ENCODE data around the gene FAM118A. TPM values are rescaled to one million over a fixed set of nuclear protein-coding genes. Genes with fewer than 3 reads are reported as not detected.
"Not testable (repeated sequence)": the region's sequence is repeated elsewhere in the genome, so short reads cannot be mapped to it uniquely, and the experiment has no call there.

Gene FAM118A
- polyA plus RNA-seq, 5 donors, result 26.3 to 77.5 (median 37.6) TPM

DNA sequence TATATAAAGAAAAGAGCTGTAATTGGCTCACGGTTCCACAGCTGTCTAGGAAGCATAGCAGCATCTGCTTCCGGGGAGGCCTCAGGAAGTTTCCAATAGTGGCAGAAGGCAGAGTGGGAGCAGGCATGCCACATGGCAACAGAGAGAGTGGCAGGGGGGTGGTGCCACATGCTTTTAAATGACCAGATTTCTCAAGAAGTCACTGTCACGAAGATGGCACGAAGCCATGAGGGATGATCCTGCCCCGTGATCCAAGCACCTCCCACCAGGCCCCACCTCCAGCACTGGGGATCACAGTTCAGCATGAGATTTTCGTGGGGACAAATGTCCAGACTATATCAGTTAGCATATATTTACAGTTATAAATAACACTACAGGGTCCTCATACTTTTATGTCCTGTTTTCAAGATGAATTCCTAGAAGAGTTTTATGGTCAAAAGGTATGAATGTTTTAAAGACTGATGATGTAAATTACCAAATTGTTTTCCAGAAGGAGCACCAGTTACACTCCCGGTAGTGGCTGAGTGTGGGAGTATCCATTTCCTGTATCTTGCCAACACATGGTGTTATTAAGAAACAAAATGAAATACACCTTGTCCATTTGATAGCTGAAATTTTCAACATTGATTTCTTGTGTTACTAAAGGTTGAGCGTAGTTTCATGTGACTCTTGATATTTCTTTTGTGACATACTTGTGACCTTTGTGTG lies 19.2 kb downstream of the FAM118A start:
- no peak for DNase-seq

GRCh38 chr22:45329530-45329936 lies 19.8 kb downstream of the FAM118A start:
- DNase-seq, result no peak

- no peak for DNase-seq
These were observed 20.8 kb downstream of the FAM118A start for GRCh38 chr22:45330548-45330947.

DNA sequence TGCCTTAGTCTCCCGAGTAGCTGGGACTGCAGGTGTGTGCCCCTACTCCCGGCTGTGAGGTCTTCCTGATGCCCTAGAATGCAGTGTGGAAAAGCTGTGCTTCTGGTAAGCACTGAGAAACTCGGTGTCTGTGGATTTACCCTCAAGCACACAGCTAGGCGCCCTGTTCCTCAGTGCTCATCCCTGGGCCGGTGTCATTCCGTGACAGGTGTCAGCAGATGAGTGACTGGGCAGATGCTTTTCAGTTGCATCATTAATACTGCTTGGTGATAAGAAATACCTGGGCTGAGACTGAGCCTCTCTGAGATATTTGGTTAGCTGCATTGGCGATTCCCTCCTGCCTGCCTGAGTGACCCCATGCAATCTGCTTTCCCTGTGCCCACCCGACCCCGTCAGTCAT lies 21.8 kb downstream of the FAM118A start:
- no peak for DNase-seq

DNA sequence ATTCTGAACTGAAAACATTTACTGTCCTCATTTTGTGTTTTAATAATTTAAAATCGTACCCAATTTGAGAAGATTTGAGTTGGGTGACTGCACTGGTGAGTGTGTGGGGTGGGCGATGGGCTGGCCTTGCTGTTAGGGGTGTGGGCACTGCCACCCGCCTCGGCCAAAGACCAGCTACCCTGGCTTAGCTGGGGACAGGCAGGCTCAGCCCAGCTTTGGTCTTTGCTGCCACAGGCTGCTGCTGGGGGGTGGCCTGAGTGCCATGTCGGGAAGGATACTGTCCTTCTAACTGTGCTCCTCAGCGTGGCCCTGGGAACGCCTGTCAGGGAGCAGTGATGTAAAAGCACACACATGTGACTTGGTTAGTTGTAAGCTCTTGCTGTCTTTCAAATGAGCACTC lies 22.3 kb downstream of the FAM118A start:
- no peak for DNase-seq

GRCh38 chr22:45334068-45334467 lies 24.3 kb downstream of the FAM118A start:
- no peak for DNase-seq

DNA sequence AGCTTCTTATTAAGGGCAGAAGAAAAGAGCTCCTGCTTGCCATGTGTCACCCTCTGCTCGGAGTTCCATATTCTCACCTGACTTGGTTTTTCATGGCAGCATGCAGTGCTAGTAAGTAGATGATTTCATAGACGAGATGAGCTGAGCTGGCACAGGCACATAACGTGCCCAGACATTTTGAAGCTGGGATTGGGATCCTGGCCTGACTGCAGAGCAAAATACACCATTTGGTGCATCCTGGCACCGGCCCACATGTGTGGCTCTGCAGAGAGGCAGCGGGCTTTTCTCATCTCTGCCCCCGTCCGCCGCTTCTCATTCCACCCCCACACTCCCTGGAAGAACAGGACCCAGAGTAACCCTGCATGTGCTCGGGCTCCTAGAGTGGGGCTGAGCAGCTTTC lies 24.8 kb downstream of the FAM118A start:
- no peak for DNase-seq

- no peak for DNase-seq
These were observed 25.5 kb downstream of the FAM118A start for GRCh38 chr22:45335021-45335818.

GRCh38 chr22:45335854-45336522 lies 26.3 kb downstream of the FAM118A start:
- no peak for DNase-seq

- peak; percentile 74 to 88 for DNase-seq
These were observed 27.3 kb downstream of the FAM118A start for GRCh38 chr22:45336971-45337431.

GRCh38 chr22:45337536-45337935 lies 27.8 kb downstream of the FAM118A start:
- DNase-seq, result no peak

- no peak for DNase-seq
These were observed 29.1 kb downstream of the FAM118A start for GRCh38 chr22:45338795-45339194.

DNA sequence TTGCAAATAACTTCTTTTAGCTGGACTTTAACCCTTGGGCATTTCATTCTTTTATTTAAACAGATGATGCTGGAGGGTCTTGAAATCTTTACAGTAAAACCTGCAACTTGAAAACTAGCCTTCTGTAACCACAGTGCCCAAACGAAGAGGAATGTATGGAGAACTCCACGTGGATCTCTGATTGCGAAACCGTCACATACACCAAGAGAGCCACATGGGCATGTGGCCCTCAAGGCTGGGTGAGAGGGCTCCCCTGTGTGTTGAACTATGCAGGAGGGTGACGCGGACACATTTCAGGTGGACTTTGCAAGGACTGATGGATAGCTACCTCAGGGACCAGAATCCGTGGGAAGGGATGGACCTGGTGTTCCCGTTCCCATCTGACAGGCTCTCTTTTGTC lies 30.6 kb downstream of the FAM118A start:
- no peak for DNase-seq

DNA sequence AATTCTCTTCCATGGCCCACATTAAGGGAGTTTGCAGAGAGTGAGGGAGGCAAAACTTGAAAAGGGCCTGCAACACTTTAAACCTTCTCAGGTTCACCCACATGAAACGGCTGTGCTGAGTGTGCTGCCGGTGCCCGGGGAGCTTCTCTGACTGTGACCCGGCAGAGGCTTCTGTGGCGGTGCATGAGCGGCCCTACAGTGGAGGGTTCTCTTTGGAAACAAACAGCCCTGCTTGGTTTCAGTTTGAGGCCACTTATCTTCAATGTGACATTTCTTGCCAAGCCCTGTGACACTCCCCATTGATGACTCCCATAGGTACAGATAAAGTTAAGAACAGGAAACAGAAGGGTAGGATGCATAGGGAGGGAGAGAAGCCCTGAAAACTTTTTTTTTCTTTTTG lies 31.8 kb downstream of the FAM118A start:
- no peak for DNase-seq

GRCh38 chr22:45343143-45343542 lies 33.4 kb downstream of the FAM118A start:
- no peak for DNase-seq

DNA sequence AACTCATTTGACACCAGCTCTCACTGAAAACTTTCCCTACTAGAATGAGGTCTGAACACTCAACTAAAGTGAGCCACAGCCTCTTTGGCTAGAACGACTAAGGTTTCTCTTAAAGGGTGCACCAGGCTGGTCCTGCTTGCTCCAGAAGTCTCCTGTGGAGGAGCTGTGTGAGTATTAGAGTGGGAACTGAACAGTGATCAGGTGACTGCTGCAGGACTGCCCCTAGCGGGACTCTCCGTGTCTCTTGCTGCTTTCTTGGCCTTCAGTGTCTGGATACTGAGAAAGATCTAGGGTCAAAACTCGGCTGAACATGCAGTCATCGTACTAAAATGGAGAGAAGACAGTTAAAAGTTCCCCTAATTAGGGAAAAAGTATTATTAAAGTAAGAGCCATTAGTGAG lies 34.6 kb downstream of the FAM118A start:
- DNase-seq, result no peak

DNA sequence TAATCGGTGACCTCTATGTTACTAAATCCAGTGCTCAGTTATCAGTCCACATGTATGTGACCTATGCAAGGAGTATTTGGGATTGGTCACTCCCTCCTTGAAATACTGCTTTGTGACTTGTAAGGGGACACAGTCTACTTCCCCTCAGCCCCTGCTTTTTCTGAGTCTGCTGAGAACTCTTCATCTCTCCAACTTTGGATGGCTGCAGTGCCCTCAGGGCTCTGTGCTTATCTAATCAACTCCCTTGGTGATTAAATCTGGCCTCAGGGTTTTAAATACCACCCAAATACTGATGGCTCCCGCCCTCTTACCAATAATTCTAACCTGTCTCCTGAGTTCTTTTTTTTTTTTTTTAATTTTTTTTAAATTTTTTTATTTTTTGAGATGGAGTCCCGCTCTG lies 40.2 kb downstream of the FAM118A start:
- DNase-seq, result no peak

DNA sequence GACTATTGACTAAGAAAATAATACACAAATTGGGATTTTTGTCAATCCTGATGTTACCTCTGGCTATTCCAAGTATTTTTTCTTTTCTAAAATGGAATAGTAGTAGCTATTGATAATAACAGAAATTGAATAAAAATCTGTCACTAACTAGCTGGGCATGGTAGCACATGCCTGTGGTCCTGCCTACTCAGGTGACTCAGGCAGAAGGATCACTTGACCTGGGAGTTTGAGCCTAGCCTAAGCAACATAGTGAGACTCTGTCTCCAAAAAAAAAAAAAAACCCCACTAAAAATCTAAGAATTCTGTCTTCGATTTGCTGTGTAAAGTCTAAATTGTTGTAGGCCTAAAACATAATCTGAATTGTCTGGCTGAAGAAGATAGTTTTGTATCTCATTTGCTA lies 42.2 kb downstream of the FAM118A start:
- DNase-seq, result no peak

DNA sequence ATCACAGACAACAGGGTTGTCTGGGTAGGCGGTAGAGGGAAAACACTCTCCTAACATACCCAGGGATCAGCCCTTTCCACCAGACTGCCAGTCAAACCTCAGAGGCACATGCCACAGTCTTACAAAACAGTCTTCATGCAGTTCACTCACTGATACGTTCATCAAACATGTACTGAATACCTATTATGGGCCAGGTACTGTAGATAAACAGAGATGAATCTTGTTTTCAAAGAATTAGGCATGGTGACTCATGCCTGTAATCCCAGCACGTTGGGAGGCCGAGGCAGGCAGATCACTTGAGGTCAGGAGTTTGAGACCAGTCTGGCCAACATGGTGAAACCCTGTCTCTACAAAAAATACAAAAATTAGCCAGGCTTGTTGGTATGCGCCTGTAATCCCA lies 43.0 kb downstream of the FAM118A start:
- not testable (repeated sequence) for DNase-seq

GRCh38 chr22:45353786-45354185 lies 44.1 kb downstream of the FAM118A start:
- DNase-seq, result no peak

DNA sequence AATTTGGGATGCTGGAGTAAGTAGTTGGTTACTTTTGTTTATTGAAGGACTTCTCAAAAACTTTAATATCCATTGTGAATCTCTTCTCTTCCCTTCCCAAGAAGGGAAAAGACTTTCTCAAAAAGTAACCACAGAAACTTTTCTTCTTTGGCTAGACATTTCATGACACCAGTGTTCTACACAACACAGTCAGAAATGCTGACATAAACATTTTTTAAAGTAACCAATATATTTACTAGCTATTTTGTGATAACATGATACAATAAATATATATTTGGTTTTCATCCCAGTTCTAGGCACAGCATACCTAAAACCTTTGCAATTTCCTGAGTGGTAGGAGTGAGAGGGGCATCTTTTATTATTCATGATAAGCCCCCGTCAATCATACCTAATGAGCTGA lies 47.8 kb downstream of the FAM118A start:
- no peak for DNase-seq

- no peak for DNase-seq
These were observed 48.4 kb downstream of the FAM118A start for GRCh38 chr22:45358127-45358526.

GRCh38 chr22:45359627-45360026 lies 49.9 kb downstream of the FAM118A start:
- no peak for DNase-seq
